ENCODE results near the gene NOSIP. TPM values are rescaled to one million over a fixed set of nuclear protein-coding genes. Genes with fewer than 3 reads are reported as not detected.

NOSIP gene
- total and polyA plus RNA-seq, 10 of the 15 experiments (the other 5 are each of a cell fraction or from before 2014, with no cell fraction given), result 7.2 to 85.5 (median 48.4) TPM

DNA sequence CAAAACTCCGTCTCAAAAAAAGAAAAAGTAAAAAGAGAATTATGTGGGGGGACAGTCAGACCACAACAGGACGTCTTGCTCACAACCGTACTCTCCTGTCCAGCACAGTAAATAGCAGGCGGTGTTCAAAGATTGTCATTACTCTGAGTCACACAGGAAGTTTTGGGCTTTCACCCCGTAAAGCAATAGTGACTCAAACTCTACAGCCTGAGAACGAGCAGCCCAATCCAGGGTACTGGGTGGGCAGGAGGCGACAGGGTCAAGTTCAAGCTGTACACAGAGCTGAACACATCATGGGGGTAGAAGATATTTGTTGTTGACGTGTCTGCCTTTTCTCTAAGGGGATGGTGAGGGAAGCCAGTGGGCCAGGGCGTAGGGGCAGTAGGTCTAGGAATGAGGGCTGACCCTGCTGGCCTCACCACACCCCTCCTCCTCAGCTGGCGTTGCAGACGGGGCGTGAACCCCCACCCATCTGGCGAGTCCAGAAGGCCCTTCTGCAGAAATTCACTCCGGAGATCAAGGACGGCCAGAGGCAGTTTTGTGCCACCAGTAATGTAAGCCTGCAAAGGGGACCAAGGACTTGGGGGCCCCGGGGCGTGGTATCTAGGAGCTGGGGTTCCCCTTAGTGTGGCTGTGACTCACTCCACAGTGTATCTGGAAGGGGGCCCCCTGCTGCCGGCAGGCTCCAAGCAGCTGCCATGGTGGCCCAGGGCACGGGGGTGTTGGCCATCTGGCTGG, 33.9 kb upstream of the NOSIP start (continued):
- TF ChIP-seq, protein P1, sequence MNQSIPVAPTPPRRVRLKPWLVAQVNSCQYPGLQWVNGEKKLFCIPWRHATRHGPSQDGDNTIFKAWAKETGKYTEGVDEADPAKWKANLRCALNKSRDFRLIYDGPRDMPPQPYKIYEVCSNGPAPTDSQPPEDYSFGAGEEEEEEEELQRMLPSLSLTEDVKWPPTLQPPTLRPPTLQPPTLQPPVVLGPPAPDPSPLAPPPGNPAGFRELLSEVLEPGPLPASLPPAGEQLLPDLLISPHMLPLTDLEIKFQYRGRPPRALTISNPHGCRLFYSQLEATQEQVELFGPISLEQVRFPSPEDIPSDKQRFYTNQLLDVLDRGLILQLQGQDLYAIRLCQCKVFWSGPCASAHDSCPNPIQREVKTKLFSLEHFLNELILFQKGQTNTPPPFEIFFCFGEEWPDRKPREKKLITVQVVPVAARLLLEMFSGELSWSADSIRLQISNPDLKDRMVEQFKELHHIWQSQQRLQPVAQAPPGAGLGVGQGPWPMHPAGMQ (IDR thresholded peaks at IDR 0.05; ENCODE audit: borderline replicate concordance), result no peak
- TF ChIP-seq YBX1 (IDR thresholded peaks at IDR 0.05), result no peak

DNA sequence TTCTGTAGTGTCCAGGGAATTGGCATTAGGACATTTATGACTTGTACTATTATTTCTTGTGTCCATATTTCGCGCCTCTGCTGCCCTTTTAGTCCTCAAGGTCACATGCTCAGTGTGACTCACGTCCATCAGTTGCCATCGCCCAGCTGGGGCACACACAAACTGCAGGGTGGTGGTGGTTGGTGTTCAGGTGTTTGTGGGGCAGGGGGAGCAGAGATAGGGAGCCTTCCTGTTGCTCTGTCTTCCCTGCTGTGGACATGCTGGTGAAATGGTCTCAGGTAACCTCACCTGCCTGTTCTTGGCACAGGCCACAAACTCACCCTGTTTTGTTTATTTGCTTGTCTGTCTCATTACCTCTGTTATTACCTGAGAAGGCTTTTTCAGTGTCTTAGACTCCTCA, 33.0 kb upstream of the NOSIP start:
- H3K36me3 ChIP-seq (ENCODE audit: control insufficient read depth in 2 of 2, insufficient read depth in 2 of 2, low read length in 1 of 2), result peaks cover 14 to 19% of the 10 kb centered on the region in 2 experiments
- no peaks in the 10 kb centered on the region; the same call in 2 of the 3 replicates for H3K9me3 ChIP-seq (replicated peaks; ENCODE audit: control insufficient read depth, insufficient read depth, low read length)
- intact Hi-C loops (cut with micrococcal nuclease; ENCODE audit: unreplicated experiment) (no loop called here), in situ Hi-C loops (cut with MboI) (no loop called here)
- H3K4me1 ChIP-seq (ENCODE audit: control insufficient read depth, insufficient read depth, low read length), result no peaks in the 10 kb centered on the region; the same call in 1 of the 2 replicates
- no TSS peak for BruUV-seq (replicated peaks)
- no peak overlapping the region for H3K27ac ChIP-seq (ENCODE audit: control insufficient read depth, insufficient read depth)
- H3K79me2 ChIP-seq (ENCODE audit: control insufficient read depth, insufficient read depth, low read length), result no peaks in the 10 kb centered on the region
- CTCF ChIA-PET, result no interaction called here
- no peaks in the 10 kb centered on the region for H3K27me3 ChIP-seq (replicated peaks in 1 of 2; ENCODE audit: control insufficient read depth in 2 of 2, insufficient read depth in 2 of 2, low read length in 1 of 2)
- SMC1A ChIA-PET (ENCODE audit: uncharacterized antibody, unreplicated experiment), result no interaction called here
- DNase-seq (ENCODE audit: low read depth, low spot score) (no peak), ATAC-seq (no peak), FAIRE-seq (no peak)
- H3K9ac ChIP-seq (ENCODE audit: control insufficient read depth, insufficient read depth, low read length), result no peak overlapping the region
- RAD21 ChIA-PET (ENCODE audit: unreplicated experiment), result no interaction called here
- H3K4me2 ChIP-seq (ENCODE audit: control insufficient read depth, insufficient read depth), result no peak overlapping the region
- POLR2A ChIA-PET, result no interaction called here
- no peak overlapping the region for H3K4me3 ChIP-seq
- no peak overlapping the region for H2AFZ ChIP-seq (ENCODE audit: control insufficient read depth, low read depth, low read length)
- WGBS (ENCODE audit: insufficient coverage, insufficient replicate concordance, low lambda C conversion rate, missing lambda C conversion rate), result 32% methylated on average over 4 of the region's 4 CpGs
- no peaks in the 10 kb centered on the region for H4K20me1 ChIP-seq (ENCODE audit: control insufficient read depth, insufficient read depth)
- no peak for TF ChIP-seq NFIC (IDR thresholded peaks at IDR 0.05; ENCODE audit: low read depth, low read length)
- no peak for TF ChIP-seq KDM1A (IDR thresholded peaks at IDR 0.05; ENCODE audit: borderline replicate concordance)
- no peak for TF ChIP-seq EZH2 (IDR thresholded peaks at IDR 0.05; ENCODE audit: borderline replicate concordance, control insufficient read depth, low read depth, low read length)
- TF ChIP-seq NR2F1 (conservative IDR thresholded peaks at IDR 0.05), result no peak
- TF ChIP-seq ZSCAN29 (IDR thresholded peaks at IDR 0.05), result no peak
- TF ChIP-seq RFX5 (IDR thresholded peaks at IDR 0.05; ENCODE audit: low read depth, low read length), result no peak
- TF ChIP-seq ZNF207 (IDR thresholded peaks at IDR 0.05; ENCODE audit: borderline replicate concordance), result no peak
- no peak for TF ChIP-seq SPI1 (IDR thresholded peaks at IDR 0.05; ENCODE audit: borderline replicate concordance, insufficient read depth, low read depth, low read length)
- no peak for TF ChIP-seq NFYA (IDR thresholded peaks at IDR 0.05; ENCODE audit: borderline replicate concordance, low read depth, low read length)
- TF ChIP-seq KLF5 (IDR thresholded peaks at IDR 0.05; ENCODE audit: partially characterized antibody), result no peak
- no peak for TF ChIP-seq SUPT20H (IDR thresholded peaks at IDR 0.05; ENCODE audit: borderline replicate concordance, control insufficient read depth, low read depth, low read length)
- no peak for TF ChIP-seq MYC (IDR thresholded peaks at IDR 0.05; ENCODE audit: insufficient read depth, insufficient read length, insufficient replicate concordance, low read length, severe bottlenecking)
- TF ChIP-seq BCL11A (IDR thresholded peaks at IDR 0.05; ENCODE audit: low read depth, low read length), result no peak
- TF ChIP-seq, protein P2, sequence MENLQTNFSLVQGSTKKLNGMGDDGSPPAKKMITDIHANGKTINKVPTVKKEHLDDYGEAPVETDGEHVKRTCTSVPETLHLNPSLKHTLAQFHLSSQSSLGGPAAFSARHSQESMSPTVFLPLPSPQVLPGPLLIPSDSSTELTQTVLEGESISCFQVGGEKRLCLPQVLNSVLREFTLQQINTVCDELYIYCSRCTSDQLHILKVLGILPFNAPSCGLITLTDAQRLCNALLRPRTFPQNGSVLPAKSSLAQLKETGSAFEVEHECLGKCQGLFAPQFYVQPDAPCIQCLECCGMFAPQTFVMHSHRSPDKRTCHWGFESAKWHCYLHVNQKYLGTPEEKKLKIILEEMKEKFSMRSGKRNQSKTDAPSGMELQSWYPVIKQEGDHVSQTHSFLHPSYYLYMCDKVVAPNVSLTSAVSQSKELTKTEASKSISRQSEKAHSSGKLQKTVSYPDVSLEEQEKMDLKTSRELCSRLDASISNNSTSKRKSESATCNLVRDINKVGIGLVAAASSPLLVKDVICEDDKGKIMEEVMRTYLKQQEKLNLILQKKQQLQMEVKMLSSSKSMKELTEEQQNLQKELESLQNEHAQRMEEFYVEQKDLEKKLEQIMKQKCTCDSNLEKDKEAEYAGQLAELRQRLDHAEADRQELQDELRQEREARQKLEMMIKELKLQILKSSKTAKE (IDR thresholded peaks at IDR 0.05; ENCODE audit: low read depth, poor library complexity, severe bottlenecking), result no peak
- TF ChIP-seq CBFB (IDR thresholded peaks at IDR 0.05; ENCODE audit: low read depth), result no peak

Data from GM12878 (cell line).